GM21360 (cell line): ENCODE results near the gene AURKA.

Experiments
- ATAC-seq: cut with Tn5 transposase; IDR thresholded peaks from one replicate; pipeline ENCODE4 v1.9.1; 2021; ENCODE audit warnings: mild to moderate bottlenecking, moderate library complexity; ENCODE audit not compliant: unreplicated experiment

The AURKA gene

DNA sequence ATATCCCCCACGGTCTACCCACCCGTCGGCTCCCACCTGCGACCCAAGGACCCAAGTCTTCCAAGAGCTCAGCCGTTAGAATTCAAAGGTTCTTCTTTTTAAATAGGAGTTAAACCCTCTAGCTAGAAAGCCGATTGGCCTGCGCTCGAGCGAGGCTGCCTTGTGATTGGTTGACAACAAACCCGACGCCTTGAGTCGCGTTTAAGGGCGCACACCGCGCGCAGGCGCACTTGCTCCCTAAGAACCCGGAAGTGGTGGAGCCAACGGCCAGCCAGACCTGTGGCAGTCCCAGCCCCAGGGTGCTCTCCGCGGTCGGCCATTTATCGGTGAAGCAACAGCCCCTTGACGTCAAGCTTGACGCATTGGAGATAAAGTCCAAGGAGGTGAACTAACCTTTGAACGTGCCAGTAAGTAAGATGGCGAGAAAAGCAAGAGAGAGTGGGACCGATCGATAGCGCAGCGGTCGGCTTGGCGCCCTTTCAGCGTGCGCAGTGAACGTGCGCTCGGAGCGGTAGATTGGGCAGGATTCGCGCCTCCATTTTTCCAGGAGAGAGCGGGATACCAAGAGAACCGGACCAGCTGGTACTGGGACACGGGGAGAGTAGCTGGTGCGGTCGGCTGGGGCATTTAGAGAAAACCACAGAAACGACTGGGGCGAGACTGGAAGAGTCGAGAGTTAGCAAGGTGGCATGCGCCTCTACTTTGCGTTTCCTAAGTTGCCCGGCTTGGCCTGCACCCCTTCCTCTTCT, at the start of gene AURKA, which contains the start of gene CSTF1:
TSS of gene AURKA (minus strand) at position 84 of the 749 bp plus-strand sequence. CDS start 4,018 bp downstream, outside the sequence.
TSS of gene CSTF1 (plus strand) at position 514 of the 749 bp plus-strand sequence. CDS start 2,908 bp downstream, outside the sequence.
- ATAC-seq, result peak; percentile 94

DNA sequence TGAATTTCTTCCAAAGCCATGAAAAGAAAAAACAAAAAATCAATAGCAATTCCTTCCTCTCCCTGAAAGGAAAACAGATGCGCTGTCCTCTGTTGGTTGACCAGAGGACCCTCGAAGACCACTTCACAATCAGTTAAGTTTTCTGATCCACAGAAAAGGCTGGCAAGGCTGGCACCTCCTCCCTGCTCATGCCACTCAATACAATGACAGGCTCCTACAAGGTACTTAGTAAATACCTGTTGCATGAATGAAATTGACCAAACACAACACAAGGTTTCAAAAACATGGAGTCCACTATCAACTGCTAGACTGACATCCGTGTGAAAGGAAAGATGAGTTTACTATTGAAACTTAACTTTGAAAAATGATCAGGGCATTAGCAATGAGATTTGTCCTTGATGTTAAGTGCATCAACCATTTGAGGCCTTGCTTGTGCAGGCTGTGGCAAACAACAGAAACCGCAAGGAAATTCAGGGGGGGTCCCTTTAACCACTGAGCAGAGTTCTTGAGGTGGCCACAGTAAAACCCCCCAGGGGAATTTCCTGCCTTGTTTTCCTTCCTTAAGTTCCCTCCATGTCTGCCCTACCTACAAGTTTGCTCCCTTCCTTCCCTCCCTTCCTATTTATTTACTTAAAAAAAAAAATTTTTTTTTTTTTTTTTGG, 48.5 kb upstream of the AURKA start:
- no peak for ATAC-seq

DNA sequence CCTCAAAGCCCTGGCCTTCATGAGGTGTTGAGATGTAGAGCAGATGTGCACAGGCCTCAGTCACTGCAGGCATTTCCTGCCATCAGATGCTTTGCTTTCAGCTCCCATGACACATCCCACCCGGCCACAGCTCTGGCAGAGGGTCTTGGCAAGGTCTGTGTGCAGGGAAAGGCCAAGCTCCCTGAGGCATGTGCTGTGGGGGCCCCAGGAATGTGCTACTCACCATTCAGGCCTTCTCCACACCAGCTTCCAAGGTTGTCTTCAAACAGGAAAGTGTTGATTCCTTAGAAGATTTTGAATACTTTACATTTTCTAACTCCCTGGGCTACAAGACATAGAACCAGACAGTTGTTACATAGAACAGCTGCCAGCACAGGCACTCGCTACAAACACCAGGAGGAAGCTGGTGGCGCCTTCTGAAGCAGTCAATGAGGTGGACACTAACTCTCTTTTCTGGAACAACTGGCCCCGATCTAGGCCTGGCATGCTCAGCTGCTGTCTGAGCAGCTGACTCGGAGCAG, 47.8 kb upstream of the AURKA start:
- no peak for ATAC-seq

DNA sequence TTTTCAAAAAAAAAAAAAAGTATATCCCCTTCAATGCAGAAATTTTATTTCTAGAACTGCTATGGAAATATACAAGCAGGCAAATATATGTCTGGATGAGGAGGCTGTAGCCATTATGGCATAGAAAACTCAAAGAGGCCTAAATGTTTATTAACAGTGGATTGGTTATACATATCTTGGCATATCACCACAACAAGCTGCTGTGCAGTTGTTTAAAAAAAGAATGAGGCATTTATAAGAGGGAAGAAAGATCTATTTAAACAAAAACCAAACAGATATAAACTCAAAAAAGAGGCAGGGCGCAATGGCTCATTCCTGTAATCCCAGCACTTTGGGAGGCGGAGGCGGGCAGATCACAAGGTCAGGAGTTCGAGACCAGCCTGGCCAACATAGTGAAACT, 46.3 kb upstream of the AURKA start:
- no peak for ATAC-seq

DNA sequence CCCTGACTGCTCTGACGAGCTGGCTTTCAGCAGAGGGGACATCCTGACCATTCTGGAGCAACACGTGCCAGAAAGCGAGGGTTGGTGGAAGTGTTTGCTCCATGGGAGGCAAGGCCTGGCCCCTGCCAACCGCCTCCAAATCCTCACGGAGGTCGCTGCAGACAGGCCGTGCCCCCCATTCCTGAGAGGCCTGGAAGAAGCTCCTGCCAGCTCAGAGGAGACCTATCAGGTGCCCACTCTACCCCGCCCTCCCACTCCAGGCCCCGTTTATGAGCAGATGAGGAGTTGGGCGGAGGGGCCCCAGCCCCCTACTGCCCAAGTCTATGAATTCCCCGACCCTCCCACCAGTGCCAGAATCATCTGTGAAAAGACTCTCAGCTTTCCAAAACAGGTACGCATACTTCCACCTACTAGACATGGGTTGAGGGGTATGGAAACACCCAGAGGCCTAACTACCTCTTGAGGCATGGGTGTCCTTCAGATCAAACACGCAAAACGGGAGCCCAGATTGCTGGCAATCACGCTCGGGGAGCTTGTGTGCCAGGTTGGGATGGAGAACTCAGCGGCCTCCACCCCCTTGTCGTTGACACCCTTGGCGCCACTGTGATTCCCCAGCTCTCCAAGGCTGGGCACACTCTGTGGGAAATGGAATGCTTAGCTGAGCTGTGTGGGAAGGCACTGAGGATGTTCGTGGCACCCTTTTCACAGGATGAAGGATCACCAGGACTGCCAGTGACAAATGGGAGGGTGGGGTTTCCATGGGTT, 45.4 kb upstream of the AURKA start:
- ATAC-seq, result no peak

DNA sequence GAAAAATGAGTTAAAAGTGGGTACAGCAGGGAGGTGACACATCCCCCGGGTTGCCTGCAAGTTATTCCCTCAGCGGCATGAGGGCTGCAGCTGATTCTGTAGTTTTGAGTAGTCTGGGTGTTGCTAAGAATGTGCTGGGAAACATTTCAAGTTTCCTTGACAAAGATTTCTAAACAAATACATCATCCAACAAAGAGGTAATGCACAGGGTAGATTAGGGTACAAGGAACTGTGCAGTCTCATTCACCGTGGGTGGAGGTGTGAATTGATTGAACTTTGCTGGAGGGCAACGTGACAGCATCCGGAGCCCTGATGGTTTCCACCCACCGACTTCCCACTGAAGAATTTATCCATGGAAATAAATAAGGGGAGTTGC, 41.9 kb upstream of the AURKA start:
- no peak for ATAC-seq

DNA sequence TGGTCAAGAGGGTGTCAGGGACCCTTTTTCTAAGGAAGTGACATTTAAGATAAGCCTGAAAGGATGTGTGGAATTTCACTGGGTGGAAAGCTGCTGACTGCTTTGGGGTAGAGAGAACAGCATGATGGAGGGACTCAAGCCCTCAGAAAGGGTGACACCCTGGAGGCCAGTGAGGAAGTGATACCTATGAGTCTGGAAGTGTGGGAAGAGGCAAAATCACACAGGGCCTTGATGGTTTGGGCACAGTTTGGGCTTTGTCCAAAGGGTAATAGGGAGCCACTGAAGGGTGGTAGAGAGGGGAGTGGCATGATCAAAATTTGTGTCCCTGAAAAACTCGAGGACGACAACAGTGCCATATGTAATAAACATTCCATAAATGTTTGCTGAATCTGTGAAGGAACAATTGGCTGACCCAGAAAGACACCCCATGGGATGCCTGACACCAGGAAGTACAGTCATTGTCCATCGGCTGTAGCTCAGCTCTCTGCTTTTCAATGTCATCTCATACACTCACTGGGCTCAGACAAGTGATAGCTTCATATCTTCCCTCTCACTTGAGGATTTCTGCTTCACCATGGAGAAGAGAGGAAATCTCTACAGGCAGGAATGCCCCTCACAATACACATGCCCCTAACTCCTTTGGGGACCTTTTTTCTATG, 41.3 kb upstream of the AURKA start:
- ATAC-seq, result no peak

DNA sequence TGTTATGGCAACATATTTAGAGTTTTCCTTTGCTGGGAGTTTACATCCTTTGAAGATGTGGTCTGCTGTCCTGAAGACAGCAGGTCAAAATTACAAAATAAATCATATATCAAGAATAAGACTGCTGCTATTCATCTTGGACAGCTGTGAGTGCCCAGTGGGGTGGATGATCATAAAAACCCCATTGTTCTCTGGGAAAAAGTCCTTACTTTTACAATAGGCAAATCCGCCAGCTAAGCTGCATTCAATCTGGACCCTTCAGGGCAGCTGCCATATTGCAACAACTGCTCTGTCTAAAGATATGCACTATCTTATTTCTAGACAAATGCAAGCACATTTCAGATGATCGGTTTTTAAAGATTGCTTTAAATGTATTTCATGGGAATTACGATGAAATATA, 39.5 kb upstream of the AURKA start:
- ATAC-seq, result no peak

DNA sequence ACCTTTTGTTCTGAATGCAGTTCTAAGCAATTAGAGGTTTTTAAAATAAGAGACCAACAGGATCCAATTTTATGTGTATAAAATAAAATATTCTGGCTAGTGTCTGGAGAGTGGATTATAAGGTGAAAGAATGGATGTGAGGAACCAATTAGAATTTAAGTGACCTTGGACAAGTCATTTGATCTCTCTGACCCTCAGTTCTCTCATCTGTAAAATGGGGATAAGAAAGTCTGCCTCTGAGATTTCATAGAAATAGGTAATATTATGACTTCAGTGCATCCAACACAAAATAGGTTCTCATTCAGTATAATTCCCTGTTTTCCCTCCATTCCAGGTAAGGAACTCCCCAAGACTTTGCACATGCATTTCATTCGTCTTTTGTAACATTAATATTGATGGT, 38.9 kb upstream of the AURKA start:
- no peak for ATAC-seq

DNA sequence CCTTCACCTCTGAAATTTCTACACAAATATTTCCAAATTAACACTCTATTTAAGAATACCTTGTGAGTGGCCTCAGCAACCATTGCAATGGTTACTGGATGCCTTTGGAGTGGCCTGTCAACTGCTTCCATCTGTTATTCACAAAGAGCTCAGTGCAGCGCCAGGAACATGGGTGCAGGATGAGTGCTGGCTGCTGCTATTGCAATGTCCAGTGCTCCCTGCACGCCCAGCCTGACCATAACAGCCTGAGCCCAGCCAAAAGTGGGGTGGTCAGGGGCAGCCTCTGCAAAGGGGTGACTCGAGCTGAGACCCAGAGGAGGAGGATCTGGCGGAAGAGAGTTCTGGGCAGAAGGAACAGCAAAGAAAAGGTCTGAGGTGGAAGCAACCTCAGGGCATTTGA, 38.4 kb upstream of the AURKA start:
- no peak for ATAC-seq

DNA sequence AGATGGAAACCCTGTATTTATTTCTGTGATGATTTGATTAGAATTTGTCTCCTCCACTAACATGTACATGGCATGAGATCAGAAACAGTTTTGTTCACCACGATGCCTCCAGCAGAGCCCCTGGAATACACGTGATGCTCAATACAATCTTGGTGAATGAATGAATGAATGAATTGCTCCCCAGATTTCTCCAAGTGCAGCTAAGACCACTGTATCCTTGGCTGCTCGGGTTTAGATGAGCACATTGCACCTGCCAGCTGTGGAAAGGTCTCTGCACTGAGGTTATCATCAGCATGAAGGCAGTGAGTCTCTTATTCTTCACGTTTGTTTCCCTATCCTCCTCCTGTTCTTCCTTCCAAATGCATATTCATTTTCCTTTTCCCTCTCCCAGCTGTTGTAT, 37.9 kb upstream of the AURKA start:
- no peak for ATAC-seq

DNA sequence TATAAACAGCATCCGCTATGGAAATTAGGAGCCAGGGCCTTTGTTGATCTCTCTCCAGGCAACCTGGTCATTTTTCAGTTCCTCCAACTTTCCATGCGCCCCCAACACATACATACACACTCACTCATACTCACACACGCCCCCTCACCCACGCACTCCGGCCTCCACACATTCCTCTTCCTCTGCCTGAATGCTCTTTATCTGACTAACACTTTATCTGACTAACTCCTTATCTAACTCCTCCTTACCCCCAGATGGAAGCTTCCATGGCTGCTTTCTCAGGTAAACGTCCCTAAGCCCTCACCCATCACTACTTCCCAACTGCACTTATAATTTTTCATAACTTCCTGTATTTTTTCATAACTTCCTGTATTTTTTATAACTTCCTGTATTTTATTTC, 37.5 kb upstream of the AURKA start:
- no peak for ATAC-seq

DNA sequence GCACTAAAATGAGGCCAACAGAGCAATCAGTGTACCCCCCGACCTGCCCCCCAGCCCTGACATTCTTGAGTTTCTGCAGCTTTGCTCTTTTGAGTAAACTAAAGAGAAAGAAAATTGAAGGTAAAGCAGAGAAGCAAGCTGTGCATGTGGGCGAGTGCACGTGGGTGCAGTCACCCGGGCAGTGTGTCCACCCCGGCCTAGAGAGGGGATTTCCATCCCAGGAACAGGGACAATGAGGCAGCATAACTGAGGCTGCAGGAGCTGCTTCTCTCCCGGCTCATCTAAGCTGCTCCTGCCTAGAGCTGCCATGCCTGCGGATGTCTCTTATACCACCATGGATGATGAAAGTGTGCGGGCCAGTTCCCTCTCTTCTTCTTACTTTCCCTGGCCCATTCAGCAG, 36.9 kb upstream of the AURKA start:
- no peak for ATAC-seq

DNA sequence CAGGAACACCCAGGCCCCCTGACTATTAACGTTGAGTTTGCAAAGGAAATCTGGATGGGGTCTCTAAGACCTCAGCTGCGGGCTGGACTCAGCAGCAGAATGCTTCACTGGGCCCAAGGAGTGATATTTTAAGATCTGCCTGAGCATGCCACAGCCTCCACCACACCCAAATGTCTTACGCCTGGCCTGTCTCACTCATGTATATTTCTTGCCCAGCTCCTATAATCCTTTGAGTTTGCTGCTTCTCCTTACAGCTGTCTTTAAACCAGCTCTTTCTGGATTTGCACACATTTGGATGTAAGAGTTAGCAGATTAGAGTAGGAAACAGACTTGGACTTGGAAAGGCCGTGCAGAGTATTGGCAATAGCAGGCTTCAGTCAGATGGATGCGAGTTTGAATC, 36.4 kb upstream of the AURKA start:
- no peak for ATAC-seq

DNA sequence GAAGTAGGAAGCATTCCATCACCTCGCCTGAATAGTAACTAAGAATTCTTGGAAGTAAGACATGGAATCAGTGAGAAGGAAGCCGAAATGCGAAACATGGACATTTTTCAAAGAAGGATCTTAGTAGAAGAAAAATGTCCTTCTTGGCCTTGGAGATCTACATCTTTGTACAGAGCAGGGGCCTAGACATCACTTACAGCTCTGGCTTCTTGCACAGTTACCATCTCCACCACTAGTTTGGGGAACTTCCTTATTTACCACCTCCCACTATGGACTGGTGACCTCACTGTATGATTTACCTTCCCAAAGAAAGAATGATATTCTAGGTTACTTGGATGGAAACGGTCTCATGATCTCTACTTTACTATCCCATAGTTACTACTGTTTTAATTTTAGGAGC, 35.8 kb upstream of the AURKA start:
- ATAC-seq, result no peak

DNA sequence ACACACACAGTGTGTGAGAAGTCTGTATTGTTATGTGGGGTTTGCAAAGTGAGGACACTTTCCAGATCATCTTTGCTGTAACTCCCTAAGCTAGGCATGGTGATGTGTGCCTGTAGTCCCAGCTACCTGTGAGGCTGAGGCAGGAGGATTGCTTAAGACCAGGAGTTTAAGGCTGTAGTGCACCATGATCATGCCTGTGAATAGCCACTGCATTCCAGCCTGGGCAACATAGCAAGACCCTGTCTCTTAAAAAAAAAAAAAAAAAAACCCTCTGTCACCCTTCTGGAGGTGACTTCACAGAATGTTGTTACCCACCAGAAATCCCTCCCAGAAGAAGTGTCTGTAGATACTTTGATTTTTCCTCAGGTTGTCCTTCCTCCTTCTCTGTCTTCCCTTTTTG, 34.9 kb upstream of the AURKA start:
- ATAC-seq, result no peak

DNA sequence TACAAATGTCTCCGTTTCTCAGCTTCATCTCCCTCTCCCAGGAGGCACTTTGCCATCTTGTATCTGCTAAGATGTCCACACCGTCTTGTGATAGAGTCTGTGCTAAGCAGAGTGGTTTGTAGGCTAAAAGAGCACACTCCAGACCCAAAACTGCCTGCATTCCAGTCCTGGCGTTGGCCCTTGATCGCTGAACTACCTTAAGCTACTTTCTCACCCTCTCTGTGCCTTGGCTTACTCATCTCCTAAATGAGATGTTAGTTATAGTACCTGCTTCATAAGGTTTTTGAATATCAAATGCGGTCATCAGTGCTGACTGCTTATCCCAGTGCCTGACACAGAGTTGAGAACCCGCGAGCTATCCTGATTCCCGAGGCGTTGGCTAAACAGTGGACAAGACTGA, 34.0 kb upstream of the AURKA start:
- ATAC-seq, result no peak

DNA sequence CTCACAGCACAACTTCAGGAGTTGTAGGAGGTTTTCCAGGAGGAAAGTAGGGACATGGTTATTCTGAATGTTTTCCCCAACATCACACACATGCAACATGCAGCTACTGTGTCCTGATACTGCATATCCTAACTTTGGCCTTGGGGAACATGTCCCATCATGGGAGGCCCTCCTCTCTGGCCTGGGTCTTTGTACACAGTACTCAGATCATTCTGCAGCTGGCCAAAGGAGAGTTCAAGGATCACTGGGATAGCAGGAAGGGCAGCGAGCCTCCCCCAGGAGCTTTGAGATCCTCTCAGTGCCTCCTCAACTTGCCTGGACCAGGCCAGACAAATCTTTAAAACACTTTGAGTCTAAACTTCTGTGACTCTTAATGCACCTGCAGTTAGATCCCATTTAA, 32.9 kb upstream of the AURKA start:
- ATAC-seq, result no peak

DNA sequence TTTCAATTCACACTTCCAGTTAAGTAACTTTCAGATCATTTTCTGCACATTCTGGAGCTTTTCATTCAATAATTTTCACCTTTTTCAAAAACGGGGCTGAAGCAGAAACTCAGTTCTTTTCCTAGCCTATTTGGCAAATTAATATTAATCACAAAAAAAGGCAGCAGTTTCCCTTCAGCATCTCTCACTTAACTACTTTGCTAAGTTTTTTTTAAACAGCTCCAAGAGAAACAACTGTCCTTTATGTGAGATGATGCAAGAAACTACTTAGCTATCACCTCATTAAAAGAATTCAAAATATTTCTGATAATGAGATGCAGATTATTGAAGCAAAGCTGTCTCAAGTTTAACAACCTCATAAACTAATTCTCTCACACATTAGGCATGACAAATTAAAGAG, 31.9 kb upstream of the AURKA start:
- no peak for ATAC-seq

DNA sequence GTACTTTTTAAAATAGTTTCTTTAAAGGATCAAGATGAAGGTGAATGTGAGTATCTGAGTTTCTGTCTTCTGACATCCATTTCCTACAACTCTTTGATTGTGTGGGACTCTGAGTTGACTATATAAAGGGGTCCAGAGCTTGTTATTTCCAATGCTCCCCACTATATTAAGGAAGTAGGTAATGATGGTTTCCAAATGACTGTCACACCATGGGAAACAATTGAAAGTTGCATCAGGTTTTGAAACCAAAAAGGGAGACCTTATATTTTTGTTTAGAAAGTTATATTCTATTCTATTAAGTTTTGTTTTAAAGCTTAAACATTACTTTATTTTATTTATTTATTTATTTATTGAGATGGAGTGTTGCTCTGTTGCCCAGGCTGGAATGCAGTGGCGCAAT, 31.2 kb upstream of the AURKA start:
- no peak for ATAC-seq

DNA sequence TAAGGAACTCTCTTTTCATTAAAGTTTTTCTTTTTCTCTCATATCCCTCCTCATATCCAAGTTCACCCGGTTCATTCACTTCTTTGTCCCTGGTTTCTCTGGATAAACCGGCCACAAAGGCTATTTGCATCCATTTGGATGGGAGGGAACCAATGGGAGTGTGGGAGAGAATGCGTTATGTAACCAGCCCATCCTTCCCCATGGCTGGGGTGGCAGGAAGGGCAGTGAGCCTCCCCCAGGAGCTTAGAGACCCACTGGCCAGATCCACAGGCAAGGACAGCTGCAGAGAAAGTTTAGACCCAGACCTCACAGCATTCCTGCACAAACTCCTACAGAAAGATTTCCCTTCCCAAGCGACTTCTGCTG, 30.8 kb upstream of the AURKA start:
- ATAC-seq, result no peak
